K562 (cell line): ENCODE data around the gene HSPA4. TPM values are rescaled to one million over a fixed set of nuclear protein-coding genes. Genes with fewer than 3 reads are reported as not detected.

ENCODE experiments used
- ATF7 ChIP-seq: fragments of 450-650 bp; IDR thresholded peaks from 2 replicates; pipeline ENCODE4 v1.7.1; 2014; ENCODE audit warnings: mild to moderate bottlenecking, moderate library complexity
- CLOCK ChIP-seq: fragments of 250-450 bp; sonication (Bioruptor Pico); IDR thresholded peaks from 2 replicates; pipeline ENCODE4 v1.4.0; 2020; ENCODE audit warnings: mild to moderate bottlenecking, moderate library complexity, borderline replicate concordance
- CREB3L1 ChIP-seq: fragments of 450-650 bp; IDR thresholded peaks from 2 replicates; pipeline ENCODE4 v1.6.1; 2014; ENCODE audit warnings: low read depth, mild to moderate bottlenecking, moderate library complexity, borderline replicate concordance
- HCFC1 ChIP-seq: IDR thresholded peaks from 2 replicates; pipeline ENCODE4 v1.6.1; 2012; ENCODE audit warnings: low read depth, low read length, improper control_type of control experiment
- HES1 ChIP-seq: fragments of 450-650 bp; IDR thresholded peaks from 2 replicates; pipeline ENCODE4 v1.6.1; 2016; ENCODE audit warnings: low read depth, mild to moderate bottlenecking, moderate library complexity
- IFI16 ChIP-seq: fragments of 250-450 bp; sonication (Bioruptor Pico); IDR thresholded peaks from 2 replicates; pipeline ENCODE4 v2.1.2; 2022; ENCODE audit warnings: mild to moderate bottlenecking, inconsistent platforms
- KAT8 ChIP-seq: fragments of 450-650 bp; IDR thresholded peaks from 2 replicates; pipeline ENCODE4 v1.6.1; 2016; ENCODE audit warnings: low read depth, mild to moderate bottlenecking
- MEF2D ChIP-seq: conservative IDR thresholded peaks from 2 replicates; pipeline ENCODE4 v1.6.1; 2016; ENCODE audit warnings: low read depth, missing genetic modification characterization, missing compliant biosample characterization
- MITF ChIP-seq: IDR thresholded peaks from 2 replicates; pipeline ENCODE4 v1.6.1; 2014; ENCODE audit warnings: antibody characterized with exemption
- MTA2 ChIP-seq: fragments of 450-650 bp; IDR thresholded peaks from 2 replicates; pipeline ENCODE4 v1.6.1; 2016; ENCODE audit warnings: low read depth
- PHF8 ChIP-seq: fragments of 200-600 bp; sonication (generic); IDR thresholded peaks from 2 replicates; pipeline ENCODE4 v1.6.1; 2012; ENCODE audit warnings: mixed run types, mild to moderate bottlenecking, inconsistent platforms, low read length, moderate library complexity, borderline replicate concordance
- RBM17 ChIP-seq: fragments of 200-400 bp; formaldehyde crosslinking; IDR thresholded peaks from 2 replicates; pipeline ENCODE4 v1.6.1; 2017; ENCODE audit warnings: low read depth, mild to moderate bottlenecking, low read length, borderline replicate concordance
- RCOR1 ChIP-seq, 2 experiments: IDR thresholded peaks; 2 replicates each; pipeline ENCODE4 v1.6.1; 2012; ENCODE audit warnings: low read depth in 2 of 2, low read length in 2 of 2, borderline replicate concordance in 1 of 2, improper control_type of control experiment in 1 of 2
- SRSF1 ChIP-seq: fragments of 200-400 bp; formaldehyde crosslinking; IDR thresholded peaks from 2 replicates; pipeline ENCODE4 v1.6.1; 2017; ENCODE audit warnings: mild to moderate bottlenecking, low read depth, low read length, moderate library complexity
- STAG1 ChIP-seq: sonication (generic); formaldehyde crosslinking; IDR thresholded peaks from 2 replicates; pipeline ENCODE4 v1.5.0; 2020; ENCODE audit warnings: missing genetic modification reagents, borderline replicate concordance
- U2AF2 ChIP-seq: fragments of 200-400 bp; formaldehyde crosslinking; optimal IDR thresholded peaks from 2 replicates; pipeline ENCODE3; 2017; ENCODE audit warnings: low read depth, mild to moderate bottlenecking, low read length
- ZBED1 ChIP-seq: IDR thresholded peaks from 2 replicates; pipeline ENCODE4 v1.6.1; 2014
- ZBTB43 ChIP-seq: sonication (generic); formaldehyde crosslinking; IDR thresholded peaks from 2 replicates; pipeline ENCODE4 v1.8.0; 2023; ENCODE audit warnings: mild to moderate bottlenecking, missing genetic modification reagents
- ZNF239 ChIP-seq: fragments of 250-450 bp; sonication (Bioruptor Pico); IDR thresholded peaks from 2 replicates; pipeline ENCODE4 v1.4.0; 2020; ENCODE audit warnings: mild to moderate bottlenecking
- ZNF445 ChIP-seq: fragments of 250-450 bp; sonication (Bioruptor Pico); IDR thresholded peaks from 2 replicates; pipeline ENCODE4 v1.4.0; 2020; ENCODE audit warnings: low read depth, mild to moderate bottlenecking, moderate library complexity
- ZNF511 ChIP-seq: sonication (generic); formaldehyde crosslinking; IDR thresholded peaks from 2 replicates; pipeline ENCODE4 v1.8.0; 2022; ENCODE audit warnings: mild to moderate bottlenecking, missing genetic modification reagents
- ZNF76 ChIP-seq: fragments of 250-450 bp; sonication (Bioruptor Pico); IDR thresholded peaks from 2 replicates; pipeline ENCODE4 v1.4.0; 2020; ENCODE audit warnings: mild to moderate bottlenecking, moderate library complexity, borderline replicate concordance
- polyA plus RNA-seq, 8 experiments: library from polyadenylated mRNA; depleted of rRNA in 4 of 8; stranded (reverse) in 5 of 8; unstranded in 3 of 8; fragments of >200 nt; fragmentation: Nextera tagmentation in 2 of 8; fragmentation: Illumina TruSeq in 1 of 8; extraction: Ambion mirVana in 2 of 8; extraction: Trizol in 1 of 8; gene quantifications; 2 replicates each; pipeline versions ENCODE4 v1.2.1 to v1.2.3, GENCODE V29; 2011 to 2014; ENCODE audit warnings: inconsistent platforms in 1 of 8, missing spikeins in 1 of 8
- total RNA-seq, 7 experiments: library from RNA; depleted of rRNA in 6 of 7; stranded (reverse); fragments of >200 nt in 6 of 7; fragmentation: Illumina TruSeq in 2 of 7; extraction: Trizol in 2 of 7; gene quantifications; 2 replicates each; pipeline versions ENCODE4 v1.2.1 to v1.2.3, GENCODE V29; 2011 to 2021; ENCODE audit warnings: low replicate concordance in 1 of 7

Gene HSPA4
- total and polyA plus RNA-seq, 9 of the 15 experiments (the other 6 are each of a cell fraction or from before 2014, with no cell fraction given), result 90.3 to 286 (median 148) TPM

GRCh38 chr5:133111299-133111698 lies 59.5 kb downstream of the HSPA4 start (continued):
- TF ChIP-seq RBM17 (no peak), MTA2 (no peak), HES1 (no peak), KAT8 (no peak), HCFC1 (no peak), IFI16 (CRISPR knock-in tag) (no peak), PHF8 (no peak), MITF (no peak; the same call in 1 of the 2 replicates), SRSF1 (no peak), ZNF511 (CRISPR knock-in tag) (no peak), ZNF76 (CRISPR knock-in tag) (no peak), CREB3L1 (no peak), MEF2D (tag) (no peak), ZBED1 (no peak), ZBTB43 (CRISPR knock-in tag) (no peak), RCOR1 (IDR thresholded peaks at IDR 0.05; ENCODE audit: borderline replicate concordance in 1 of 2, low read depth in 2 of 2, low read length in 2 of 2) (no peak), ATF7 (peak; percentile 94), STAG1 (CRISPR knock-in tag) (peak; percentile 90; the same call in 1 of the 2 replicates), ZNF445 (CRISPR knock-in tag) (no peak), ZNF239 (CRISPR knock-in tag) (no peak), U2AF2 (no peak), CLOCK (CRISPR knock-in tag) (no peak)
